Mesendoderm (in vitro differentiated cells): ENCODE data around the gene CSPG4.

Source experiments
- DNase-seq: peaks from one replicate; pipeline ENCODE4 v3.0.0; 2013
- H2AK5ac ChIP-seq: 2 replicates; pipeline ENCODE4 v1.6.1; 2013; ENCODE audit warnings: low read length, inconsistent platforms
- H2BK120ac ChIP-seq: 2 replicates; pipeline ENCODE4 v1.6.1; 2013; ENCODE audit warnings: low read depth, mild to moderate bottlenecking, low read length, moderate library complexity, mixed read lengths
- H2BK15ac ChIP-seq: replicated peaks from 2 replicates; pipeline ENCODE4 v1.6.1; 2013; ENCODE audit warnings: low read depth, mild to moderate bottlenecking, moderate library complexity
- H2BK5ac ChIP-seq: 2 replicates; pipeline ENCODE4 v1.6.1; 2013; ENCODE audit warnings: low read length, inconsistent platforms
- H3K18ac ChIP-seq: 2 replicates; pipeline ENCODE4 v1.6.1; 2013; ENCODE audit warnings: mild to moderate bottlenecking, low read length, mixed read lengths
- H3K23ac ChIP-seq: one replicate; pipeline ENCODE4 v1.6.1; 2013; ENCODE audit warnings: low read length
- H3K27ac ChIP-seq: 2 replicates; pipeline ENCODE4 v1.5.1; 2013; ENCODE audit warnings: low read depth, mild to moderate bottlenecking, inconsistent platforms, low read length, moderate library complexity
- H3K27me3 ChIP-seq: 2 replicates; pipeline ENCODE4 v1.6.1; 2013; ENCODE audit warnings: low read length, control low read depth, mild to moderate bottlenecking, inconsistent platforms; ENCODE audit not compliant: insufficient read depth, poor library complexity
- H3K36me3 ChIP-seq: 2 replicates; pipeline ENCODE4 v1.6.1; 2013; ENCODE audit warnings: low read length, inconsistent platforms; ENCODE audit not compliant: control insufficient read depth, insufficient read depth
- H3K4ac ChIP-seq: one replicate; pipeline ENCODE4 v1.6.1; 2013; ENCODE audit warnings: low read depth, mild to moderate bottlenecking, low read length, moderate library complexity
- H3K4me1 ChIP-seq: 2 replicates; pipeline ENCODE4 v1.6.1; 2013; ENCODE audit warnings: low read depth, low read length, inconsistent platforms; ENCODE audit not compliant: control insufficient read depth
- H3K4me2 ChIP-seq: 2 replicates; pipeline ENCODE4 v1.6.1; 2013; ENCODE audit warnings: low read length
- H3K4me3 ChIP-seq: 2 replicates; pipeline ENCODE4 v1.5.1; 2013; ENCODE audit warnings: mild to moderate bottlenecking, low read length
- H3K56ac ChIP-seq: one replicate; pipeline ENCODE4 v1.6.1; 2013; ENCODE audit warnings: low read length
- H3K79me1 ChIP-seq: 2 replicates; pipeline ENCODE4 v1.6.1; 2013; ENCODE audit warnings: low read length, inconsistent platforms
- H3K79me2 ChIP-seq: 2 replicates; pipeline ENCODE4 v1.6.1; 2013; ENCODE audit warnings: mild to moderate bottlenecking, low read length; ENCODE audit not compliant: control insufficient read depth, insufficient read depth
- H3K9ac ChIP-seq: 2 replicates; pipeline ENCODE4 v1.6.1; 2013; ENCODE audit warnings: low read length, inconsistent platforms
- H4K5ac ChIP-seq: one replicate; pipeline ENCODE4 v1.6.1; 2013; ENCODE audit warnings: low read length
- H4K8ac ChIP-seq: one replicate; pipeline ENCODE4 v1.6.1; 2013; ENCODE audit warnings: low read depth, mild to moderate bottlenecking, control low read depth, low read length, moderate library complexity
- WGBS: extraction: QIAGEN DNeasy Blood & Tissue Kit; methylation state at CpG from one replicate; pipeline ENCODE4 v1.1.7; 2013; ENCODE audit warnings: low lambda C conversion rate, missing lambda C conversion rate; ENCODE audit not compliant: insufficient coverage; ENCODE audit errors: extremely low coverage; 5-methylcytosine and 5-hydroxymethylcytosine counted together

The CSPG4 gene

DNA sequence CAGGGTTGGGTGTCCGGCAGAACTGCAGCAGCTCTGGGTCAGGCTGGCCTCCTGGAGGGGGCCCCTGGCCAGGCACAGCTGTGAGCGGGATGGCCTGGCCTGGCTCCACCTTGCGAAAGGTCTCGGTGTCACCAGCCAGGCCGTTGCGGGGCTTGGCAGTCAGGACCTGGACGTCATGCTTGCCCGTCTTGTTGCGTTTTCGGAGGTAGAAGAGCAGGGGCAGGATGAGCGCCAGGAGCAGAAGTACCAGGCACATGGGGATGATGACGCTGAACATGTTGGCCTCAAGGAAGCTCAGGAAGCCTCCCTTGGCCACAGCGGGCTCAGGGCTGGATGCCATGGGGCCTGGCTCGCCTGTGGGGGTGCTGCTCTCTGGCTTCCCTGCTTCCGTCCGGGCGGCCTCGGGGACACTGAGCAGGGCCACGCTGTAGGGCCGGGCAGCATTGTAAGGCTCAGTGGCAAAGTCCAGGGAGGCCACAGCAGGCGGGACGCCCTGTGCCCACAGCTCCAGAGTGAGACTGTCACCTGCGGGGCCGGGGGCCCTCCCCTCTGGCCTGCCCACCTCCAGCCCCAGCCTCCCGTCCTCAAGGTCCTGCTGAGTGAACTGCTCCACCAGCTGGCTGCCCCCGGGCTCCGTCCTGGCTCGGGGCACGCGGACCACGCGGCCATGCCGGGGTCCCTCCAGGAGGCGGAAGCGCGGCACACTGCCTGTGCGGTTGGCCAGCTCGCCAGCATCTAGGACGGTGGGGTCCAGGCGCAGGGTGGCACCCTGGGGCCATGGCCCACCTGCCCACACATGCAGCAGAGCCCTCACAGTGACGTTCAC lies 36.9 kb downstream of the CSPG4 start:
- Histone ChIP-seq H3K79me2 (no peaks in the 10 kb centered on the region), H2BK15ac (no peak overlapping the region), H3K4me2 (no peak overlapping the region), H3K79me1 (no peaks in the 10 kb centered on the region), H4K8ac (no peak overlapping the region), H3K4me3 (no peak overlapping the region), H3K27me3 (no peaks in the 10 kb centered on the region), H3K18ac (no peak overlapping the region), H3K9ac (no peak overlapping the region), H3K23ac (no peak overlapping the region), H3K36me3 (no peaks in the 10 kb centered on the region), H3K27ac (no peak overlapping the region), H3K4me1 (peaks cover 13% of the 10 kb centered on the region), H4K5ac (no peak overlapping the region), H3K4ac (no peak overlapping the region), H2BK120ac (no peak overlapping the region), H2AK5ac (no peak overlapping the region), H3K56ac (peak overlapping the region; percentile 3), H2BK5ac (no peak overlapping the region)
- no CpG with 5 or more reads among the region's 41 CpGs for WGBS
- DNase-seq, result no peak

DNA sequence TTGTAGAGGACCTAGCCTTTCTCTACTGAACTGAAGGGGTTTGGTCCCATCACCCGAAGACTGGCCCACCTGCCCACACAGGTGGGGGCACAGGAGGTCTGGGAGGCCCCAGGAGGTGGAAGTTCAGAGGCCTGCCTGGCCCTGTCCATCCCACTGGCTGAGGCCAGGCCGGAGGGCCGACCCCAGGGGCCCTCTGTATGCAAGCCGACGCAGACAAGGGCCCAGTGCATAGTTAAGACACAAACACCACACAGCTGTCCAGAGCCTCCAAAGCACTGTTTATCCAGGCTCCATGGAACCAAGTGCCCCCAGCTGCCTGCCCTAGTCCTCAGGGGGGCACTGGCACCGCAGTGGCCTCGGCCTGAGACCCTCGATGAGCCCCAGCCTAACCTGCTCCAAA lies 38.3 kb downstream of the CSPG4 start:
- Histone ChIP-seq H3K18ac (no peak overlapping the region), H3K4me1 (peaks cover 13% of the 10 kb centered on the region), H2BK15ac (no peak overlapping the region), H3K27ac (no peak overlapping the region), H2AK5ac (no peak overlapping the region), H3K36me3 (no peaks in the 10 kb centered on the region), H3K27me3 (no peaks in the 10 kb centered on the region), H2BK5ac (no peak overlapping the region), H4K5ac (no peak overlapping the region), H3K9ac (no peak overlapping the region), H3K4me3 (no peak overlapping the region), H4K8ac (no peak overlapping the region), H3K79me2 (no peaks in the 10 kb centered on the region), H2BK120ac (no peak overlapping the region), H3K79me1 (no peaks in the 10 kb centered on the region), H3K23ac (no peak overlapping the region), H3K56ac (no peak overlapping the region), H3K4ac (no peak overlapping the region), H3K4me2 (no peak overlapping the region)
- DNase-seq, result no peak
- WGBS, result no CpG with 5 or more reads among the region's 8 CpGs

DNA sequence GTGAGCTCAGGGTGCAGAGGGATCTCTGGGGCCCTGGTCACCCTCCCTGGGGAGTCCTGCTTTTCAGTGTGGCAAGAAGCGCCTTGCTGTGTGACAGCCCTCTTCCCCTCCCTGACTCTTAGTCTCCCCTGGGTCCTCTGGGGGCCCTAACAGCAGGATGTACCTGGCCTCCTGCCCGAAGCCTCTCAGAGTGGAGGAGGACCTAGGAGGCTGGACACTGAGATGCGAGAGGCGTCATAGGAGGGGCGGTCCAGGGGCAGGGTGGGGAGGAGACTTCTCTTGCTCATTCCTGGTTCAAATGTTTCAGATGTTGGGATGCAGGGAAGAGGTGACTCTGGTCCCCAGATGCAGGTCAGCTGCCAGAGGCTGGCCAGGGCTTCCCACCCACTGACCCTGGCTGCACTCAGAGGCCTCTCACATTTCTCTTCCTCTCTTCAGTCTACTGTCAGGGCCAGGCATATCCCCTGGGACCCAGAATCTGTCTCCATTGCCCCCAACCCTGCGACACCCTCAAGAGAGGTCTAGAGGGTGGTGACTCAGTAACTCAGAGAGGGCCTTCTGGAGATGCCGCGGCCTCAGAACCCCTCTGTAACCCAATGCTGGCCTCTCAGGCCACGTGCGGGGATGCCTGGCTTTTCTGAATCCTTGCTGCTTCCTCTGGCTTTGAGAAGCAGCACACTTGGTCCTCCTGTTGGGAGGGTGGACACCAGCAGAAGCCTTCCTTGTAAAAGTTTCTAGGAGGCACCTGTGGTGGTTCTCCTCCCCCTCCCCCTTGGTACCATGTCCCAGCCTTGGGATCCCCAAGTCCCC lies 39.0 kb downstream of the CSPG4 start:
- Histone ChIP-seq H3K4me1 (peaks cover 13% of the 10 kb centered on the region), H2BK5ac (no peak overlapping the region), H3K4me2 (no peak overlapping the region), H3K27me3 (no peaks in the 10 kb centered on the region), H3K36me3 (no peaks in the 10 kb centered on the region), H3K4me3 (no peak overlapping the region), H3K27ac (no peak overlapping the region), H2AK5ac (no peak overlapping the region), H3K79me2 (no peaks in the 10 kb centered on the region), H4K5ac (no peak overlapping the region), H3K56ac (peak overlapping the region; percentile 47), H2BK120ac (no peak overlapping the region), H3K18ac (no peak overlapping the region), H3K23ac (no peak overlapping the region), H4K8ac (no peak overlapping the region), H3K4ac (no peak overlapping the region), H3K79me1 (no peaks in the 10 kb centered on the region), H2BK15ac (no peak overlapping the region), H3K9ac (peak overlapping the region; percentile 15)
- no peak for DNase-seq
- no CpG with 5 or more reads among the region's 10 CpGs for WGBS

DNA sequence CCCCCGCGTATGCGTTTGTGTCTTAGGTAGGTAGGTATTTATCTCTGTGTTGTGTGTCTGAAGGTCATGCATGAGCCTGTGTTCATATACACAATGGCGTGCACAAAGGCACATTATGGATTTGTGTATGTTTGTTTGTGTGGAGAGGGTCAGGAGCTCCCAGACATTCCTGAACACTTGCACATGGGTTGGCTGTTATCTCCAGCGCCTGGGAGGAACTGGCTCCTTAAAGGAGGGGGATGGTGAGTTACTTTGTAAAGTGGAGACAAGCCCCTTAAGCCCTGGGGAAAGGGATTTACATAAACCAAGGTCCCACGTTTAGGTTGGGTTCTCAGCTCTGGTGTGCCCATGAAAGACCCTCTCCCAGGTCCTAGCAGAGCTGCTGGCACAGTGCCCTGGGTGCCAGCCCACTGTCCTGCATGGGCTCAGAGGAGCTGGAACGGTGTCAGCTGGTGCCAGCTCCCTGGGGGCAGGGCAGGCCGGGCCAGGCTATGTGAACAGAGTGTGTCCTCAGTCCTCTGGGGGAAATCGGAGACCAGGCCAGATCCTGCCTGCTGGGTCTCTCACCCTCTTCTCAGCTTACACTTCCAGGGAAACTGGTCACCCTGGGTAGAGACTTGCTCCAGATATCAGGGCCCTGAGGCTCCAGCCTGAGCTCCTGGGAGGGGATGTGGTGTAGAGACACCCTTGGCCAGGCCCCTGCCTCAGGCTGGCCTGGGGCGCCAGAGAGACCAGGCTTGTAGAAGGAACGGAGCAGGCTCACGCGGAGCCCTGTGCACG lies 39.8 kb downstream of the CSPG4 start:
- Histone ChIP-seq H2BK15ac (no peak overlapping the region), H3K4me2 (no peak overlapping the region), H2AK5ac (no peak overlapping the region), H3K36me3 (no peaks in the 10 kb centered on the region), H3K4me1 (peaks cover 13% of the 10 kb centered on the region), H3K4ac (no peak overlapping the region), H3K18ac (no peak overlapping the region), H3K27me3 (no peaks in the 10 kb centered on the region), H3K56ac (peak overlapping the region; percentile 47), H3K9ac (peak overlapping the region; percentile 15), H3K79me1 (no peaks in the 10 kb centered on the region), H3K27ac (no peak overlapping the region), H4K8ac (no peak overlapping the region), H2BK5ac (no peak overlapping the region), H3K79me2 (no peaks in the 10 kb centered on the region), H3K4me3 (no peak overlapping the region), H4K5ac (no peak overlapping the region), H3K23ac (no peak overlapping the region), H2BK120ac (no peak overlapping the region)
- DNase-seq, result peak; percentile 69
- no CpG with 5 or more reads among the region's 14 CpGs for WGBS

DNA sequence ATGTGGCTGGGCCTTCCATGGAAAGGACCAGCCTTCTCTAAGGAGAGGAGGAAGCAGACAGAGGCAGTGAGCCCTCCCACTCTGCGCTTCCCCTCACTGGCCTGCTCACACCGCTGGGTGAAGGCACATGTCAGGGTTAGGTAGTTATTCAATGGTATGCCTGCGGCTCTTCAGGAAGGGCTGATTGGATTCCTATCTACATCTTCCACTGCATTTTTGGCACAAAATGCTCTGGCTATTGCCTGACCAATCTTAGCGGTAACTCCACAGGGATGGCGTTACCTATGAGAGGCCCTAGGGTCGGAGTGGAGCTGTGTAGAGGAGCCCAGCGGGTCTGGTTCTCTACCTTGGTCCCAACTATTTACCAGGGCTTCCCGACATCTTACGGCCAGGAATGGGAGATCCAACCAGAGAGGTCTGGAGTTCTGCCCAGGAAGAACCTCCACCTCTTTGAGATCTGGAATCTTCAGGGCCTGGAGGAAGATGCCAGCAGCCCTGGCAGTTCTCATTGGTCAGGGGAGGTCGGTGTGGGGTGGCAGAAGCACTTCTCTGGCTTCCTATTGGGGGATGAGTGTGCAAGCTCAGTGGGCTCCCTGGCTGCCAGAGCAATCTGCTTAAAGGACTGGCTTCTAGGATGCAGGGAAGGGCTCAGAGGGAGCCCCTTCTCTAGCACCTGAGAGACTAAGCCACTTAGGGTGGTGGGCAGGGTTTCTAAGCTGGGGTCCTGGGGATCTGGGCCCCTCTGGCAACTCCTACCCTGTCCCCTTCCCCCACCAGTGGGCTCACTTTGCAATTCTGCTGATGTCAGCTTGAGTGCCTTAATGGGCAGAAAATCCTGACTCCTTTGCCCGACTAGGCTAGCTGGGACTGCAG lies 40.7 kb downstream of the CSPG4 start:
- no CpG with 5 or more reads among the region's 11 CpGs for WGBS

More for the DNA sequence above, 40.7 kb downstream of the CSPG4 start:
- Histone ChIP-seq H3K18ac (no peak overlapping the region), H4K5ac (no peak overlapping the region), H3K79me2 (no peaks in the 10 kb centered on the region), H3K9ac (no peak overlapping the region), H3K27ac (no peak overlapping the region), H2BK5ac (no peak overlapping the region), H3K79me1 (no peaks in the 10 kb centered on the region), H3K23ac (no peak overlapping the region), H4K8ac (no peak overlapping the region), H3K56ac (no peak overlapping the region), H3K27me3 (no peaks in the 10 kb centered on the region), H3K36me3 (no peaks in the 10 kb centered on the region), H2BK15ac (no peak overlapping the region), H3K4ac (no peak overlapping the region), H3K4me2 (no peak overlapping the region), H2AK5ac (no peak overlapping the region), H2BK120ac (no peak overlapping the region), H3K4me1 (peaks cover 13% of the 10 kb centered on the region), H3K4me3 (no peak overlapping the region)
- DNase-seq, result no peak
